GM10266 (cell line): ENCODE measurements around the gene NKTR.

Source experiments
- DNase-seq: peaks from one replicate; pipeline ENCODE4 v3.0.0; 2012; ENCODE audit errors: extremely low spot score
- TF ChIP-seq, protein P1 (sequence below): IDR thresholded peaks from 2 replicates; pipeline ENCODE4 v1.5.1; 2012; ENCODE audit warnings: mild to moderate bottlenecking, low read depth; ENCODE audit not compliant: control insufficient read depth, insufficient read depth; ENCODE audit errors: missing control alignments

NKTR gene

DNA sequence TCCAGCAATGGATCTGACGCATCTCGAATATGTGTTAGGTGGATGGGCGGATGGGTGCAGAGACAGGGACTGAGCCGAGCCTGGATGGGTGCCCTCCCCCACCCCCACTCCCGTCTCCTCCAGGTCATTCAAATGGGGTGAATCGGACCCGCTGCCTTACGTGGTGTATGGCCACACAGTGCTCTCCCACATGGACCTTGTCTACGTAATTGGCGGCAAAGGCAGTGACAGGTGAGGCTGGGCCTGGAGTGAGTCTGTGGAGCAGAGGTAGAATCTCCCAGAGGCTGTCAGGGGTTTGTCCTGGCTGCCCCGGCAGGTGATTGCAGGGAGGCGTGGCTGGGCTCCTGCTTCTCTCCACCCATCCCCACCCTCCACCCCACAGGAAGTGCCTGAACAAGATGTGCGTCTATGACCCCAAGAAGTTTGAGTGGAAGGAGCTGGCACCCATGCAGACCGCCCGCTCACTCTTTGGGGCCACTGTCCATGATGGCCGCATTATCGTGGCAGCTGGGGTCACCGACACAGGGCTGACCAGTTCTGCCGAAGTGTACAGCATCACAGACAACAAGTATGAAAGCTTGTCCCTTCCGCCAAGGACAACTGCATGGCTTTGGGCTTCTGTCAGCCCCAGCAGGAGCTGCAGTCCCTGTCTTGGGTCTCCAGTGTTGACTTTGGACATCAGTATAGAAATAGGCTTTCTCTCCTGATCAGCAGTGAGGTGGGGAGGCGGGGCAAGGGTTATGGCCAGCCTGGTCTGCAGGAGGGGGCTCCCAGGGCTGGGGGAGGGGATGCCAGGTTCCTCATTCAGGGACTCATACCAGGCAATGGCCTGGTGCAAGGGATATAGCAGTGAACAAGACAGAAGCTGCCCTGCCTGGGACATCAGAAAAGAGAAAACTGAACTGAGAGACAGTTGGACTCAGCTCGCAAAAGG lies 88.3 kb downstream of the NKTR start:
- DNase-seq = no peak
- TF ChIP-seq, protein P1, sequence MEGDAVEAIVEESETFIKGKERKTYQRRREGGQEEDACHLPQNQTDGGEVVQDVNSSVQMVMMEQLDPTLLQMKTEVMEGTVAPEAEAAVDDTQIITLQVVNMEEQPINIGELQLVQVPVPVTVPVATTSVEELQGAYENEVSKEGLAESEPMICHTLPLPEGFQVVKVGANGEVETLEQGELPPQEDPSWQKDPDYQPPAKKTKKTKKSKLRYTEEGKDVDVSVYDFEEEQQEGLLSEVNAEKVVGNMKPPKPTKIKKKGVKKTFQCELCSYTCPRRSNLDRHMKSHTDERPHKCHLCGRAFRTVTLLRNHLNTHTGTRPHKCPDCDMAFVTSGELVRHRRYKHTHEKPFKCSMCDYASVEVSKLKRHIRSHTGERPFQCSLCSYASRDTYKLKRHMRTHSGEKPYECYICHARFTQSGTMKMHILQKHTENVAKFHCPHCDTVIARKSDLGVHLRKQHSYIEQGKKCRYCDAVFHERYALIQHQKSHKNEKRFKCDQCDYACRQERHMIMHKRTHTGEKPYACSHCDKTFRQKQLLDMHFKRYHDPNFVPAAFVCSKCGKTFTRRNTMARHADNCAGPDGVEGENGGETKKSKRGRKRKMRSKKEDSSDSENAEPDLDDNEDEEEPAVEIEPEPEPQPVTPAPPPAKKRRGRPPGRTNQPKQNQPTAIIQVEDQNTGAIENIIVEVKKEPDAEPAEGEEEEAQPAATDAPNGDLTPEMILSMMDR = no peak

GRCh38 chr3:42689421-42690014 lies 89.0 kb downstream of the NKTR start:
- DNase-seq = no peak
- TF ChIP-seq, protein P1 = no peak

GRCh38 chr3:42690191-42690590 lies 89.7 kb downstream of the NKTR start:
- no peak for DNase-seq
- TF ChIP-seq, protein P1 = no peak

DNA sequence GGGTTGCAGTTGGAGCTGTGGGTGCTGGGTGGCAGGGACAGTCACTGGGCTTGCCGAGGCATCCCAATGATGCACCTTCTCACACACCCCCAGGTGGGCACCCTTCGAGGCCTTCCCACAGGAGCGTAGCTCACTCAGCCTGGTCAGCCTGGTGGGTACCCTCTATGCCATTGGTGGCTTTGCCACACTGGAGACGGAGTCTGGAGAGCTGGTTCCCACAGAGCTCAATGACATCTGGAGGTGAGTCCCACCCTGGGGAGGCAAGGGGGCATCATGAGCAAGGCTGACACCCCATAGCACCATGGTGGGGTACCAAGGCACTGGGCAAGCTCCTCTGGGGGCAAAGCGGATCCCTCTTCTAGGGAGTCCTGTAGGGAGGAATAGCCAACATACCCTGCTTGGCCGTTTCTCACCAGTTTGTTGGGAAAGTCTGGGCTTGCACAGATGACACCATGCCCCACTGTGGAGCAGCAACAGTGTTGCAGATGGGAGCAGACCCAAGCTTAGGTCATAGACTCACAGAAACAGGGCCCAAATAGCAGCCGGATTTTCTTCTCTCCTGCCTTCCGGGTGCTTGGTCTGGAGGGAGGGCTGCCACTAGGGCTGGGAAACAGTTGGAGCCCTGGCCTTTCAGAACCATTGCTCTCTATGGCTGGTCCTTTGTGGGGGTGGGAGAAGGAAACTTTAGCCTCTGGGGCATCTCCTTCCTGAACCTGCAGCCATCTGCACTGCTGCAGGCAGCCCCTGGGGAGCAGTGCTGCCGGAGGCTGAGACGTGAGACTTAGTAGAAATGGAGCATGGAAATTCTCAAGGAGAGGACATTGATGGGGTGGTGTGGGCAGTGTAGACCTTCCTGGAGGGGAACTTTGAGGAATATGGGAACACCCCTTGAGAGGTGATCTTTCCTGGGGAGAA lies 90.5 kb downstream of the NKTR start:
- no peak for DNase-seq
- TF ChIP-seq, protein P1 = no peak

- no peak for DNase-seq
- TF ChIP-seq, protein P1 = no peak
These were observed 91.6 kb downstream of the NKTR start for GRCh38 chr3:42691816-42692666.
